Kidney glomerular epithelial cell (primary cell): ENCODE data around the gene GOLGA6L25.
"Not testable (repeated sequence)": the region's sequence is repeated elsewhere in the genome, so short reads cannot be mapped to it uniquely, and the experiment has no call there.

ENCODE experiments used
- DNase-seq: peaks from one replicate; lab custom pipeline; 2025; lab: John Stamatoyannopoulos, UW

Gene GOLGA6L25

DNA sequence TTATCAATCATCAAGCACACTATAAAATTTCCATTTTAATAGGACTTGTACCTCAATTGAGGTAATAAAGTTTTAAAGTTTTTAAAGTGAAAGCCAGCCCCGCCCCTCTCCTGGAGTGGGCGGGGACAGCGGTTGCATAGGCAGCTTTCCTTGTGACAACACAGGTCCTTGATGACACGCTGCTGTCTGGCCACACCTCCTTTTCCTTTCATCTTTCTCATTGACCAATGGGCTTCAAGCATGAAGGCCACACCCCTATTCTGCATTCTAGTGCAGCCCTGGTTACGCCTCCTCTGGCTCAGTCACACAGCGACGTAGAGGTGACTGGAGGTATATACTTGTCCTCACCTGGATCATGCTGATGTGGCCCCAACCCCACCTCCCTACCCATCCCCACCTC lies at the start of gene GOLGA6L25:
GOLGA6L25 (plus strand) TSS at position 301 of the 400 bp plus-strand sequence; CDS start at position 362, 61 bp downstream.
- not testable (repeated sequence) for DNase-seq

DNA sequence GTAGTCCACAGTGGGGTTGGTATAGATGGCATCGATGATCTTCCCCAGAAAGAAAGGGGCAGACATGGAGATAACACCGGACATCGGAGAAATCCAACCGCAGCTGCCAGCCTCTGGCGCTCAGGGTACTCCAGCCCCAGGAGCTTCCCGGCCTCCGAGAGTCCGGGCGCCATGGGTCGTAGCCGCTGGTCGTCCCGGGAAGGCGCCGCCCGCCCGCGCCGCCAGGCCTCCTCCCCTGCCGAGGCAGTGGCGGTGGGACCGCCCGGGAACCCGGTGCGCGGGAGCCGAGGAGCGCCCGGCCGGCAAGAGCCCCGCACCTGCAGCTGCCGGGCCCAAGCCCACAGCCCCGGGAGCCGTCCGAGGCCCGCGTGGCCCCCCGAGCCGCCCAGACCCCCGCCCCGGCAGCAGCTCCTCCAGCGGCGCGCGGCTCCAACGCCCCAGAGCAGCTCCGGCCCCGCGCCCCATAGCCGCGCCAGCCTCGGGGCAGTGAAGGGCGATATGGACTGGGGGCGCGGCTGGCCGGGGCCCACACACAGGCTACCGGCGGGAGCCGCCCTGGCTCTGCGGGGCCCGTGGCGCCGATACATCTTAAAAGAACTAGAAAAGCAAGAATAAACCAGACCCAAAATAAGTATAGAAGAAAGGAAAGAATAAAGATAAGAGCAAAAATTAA lies 45.0 kb upstream of the GOLGA6L25 start:
- DNase-seq: not testable (repeated sequence)

- not testable (repeated sequence) for DNase-seq
Observed at GRCh38 chr15:28514128-28514527, 39.2 kb upstream of the GOLGA6L25 start.

DNA sequence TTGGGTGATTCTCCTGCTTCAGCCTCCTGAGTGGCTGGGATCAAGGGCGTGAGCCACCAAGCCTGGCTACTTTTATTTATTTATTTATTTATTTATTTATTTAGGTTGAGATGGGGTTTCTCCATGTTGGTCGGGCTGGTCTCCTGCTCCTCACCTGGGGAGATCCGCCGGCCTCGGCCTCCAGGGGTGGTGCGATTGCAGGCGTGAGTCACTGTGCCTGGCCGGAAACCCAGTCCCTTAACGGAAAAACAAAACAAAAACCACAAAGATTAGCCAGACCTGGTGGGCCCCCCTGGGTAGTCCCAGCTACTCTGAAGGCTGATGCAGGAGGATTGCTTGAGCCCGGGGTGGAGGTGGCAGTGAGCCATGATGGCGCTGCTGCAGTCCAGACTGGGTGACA lies 38.2 kb upstream of the GOLGA6L25 start:
- DNase-seq: not testable (repeated sequence)

DNA sequence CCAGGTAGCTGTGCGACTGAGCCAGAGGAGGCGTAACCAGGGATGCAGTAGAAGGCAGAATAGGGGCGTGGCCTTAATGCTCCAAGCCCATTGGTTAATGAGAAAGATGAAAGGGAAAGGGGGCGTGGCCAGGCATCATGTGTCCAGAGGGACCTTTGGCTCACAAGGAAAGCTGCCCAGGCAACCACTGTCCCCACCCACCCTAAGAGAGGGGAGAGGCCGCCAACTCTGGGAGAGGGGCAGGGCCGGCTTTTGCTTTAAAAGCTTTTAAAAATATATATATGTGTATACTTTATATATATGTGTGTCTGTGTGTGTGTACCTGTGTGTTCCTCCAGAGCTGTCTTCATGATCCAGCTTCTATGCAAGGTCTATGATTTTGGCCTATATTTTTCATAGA lies 20.4 kb upstream of the GOLGA6L25 start, which contains the start of gene GOLGA8G:
GOLGA8G (minus strand) TSS at position 18 of the 400 bp plus-strand sequence. CDS start 62 bp downstream, outside the sequence.
- not testable (repeated sequence) for DNase-seq

- DNase-seq: not testable (repeated sequence)
Observed at GRCh38 chr15:28573351-28573750, 20.0 kb downstream of the GOLGA6L25 start.

DNA sequence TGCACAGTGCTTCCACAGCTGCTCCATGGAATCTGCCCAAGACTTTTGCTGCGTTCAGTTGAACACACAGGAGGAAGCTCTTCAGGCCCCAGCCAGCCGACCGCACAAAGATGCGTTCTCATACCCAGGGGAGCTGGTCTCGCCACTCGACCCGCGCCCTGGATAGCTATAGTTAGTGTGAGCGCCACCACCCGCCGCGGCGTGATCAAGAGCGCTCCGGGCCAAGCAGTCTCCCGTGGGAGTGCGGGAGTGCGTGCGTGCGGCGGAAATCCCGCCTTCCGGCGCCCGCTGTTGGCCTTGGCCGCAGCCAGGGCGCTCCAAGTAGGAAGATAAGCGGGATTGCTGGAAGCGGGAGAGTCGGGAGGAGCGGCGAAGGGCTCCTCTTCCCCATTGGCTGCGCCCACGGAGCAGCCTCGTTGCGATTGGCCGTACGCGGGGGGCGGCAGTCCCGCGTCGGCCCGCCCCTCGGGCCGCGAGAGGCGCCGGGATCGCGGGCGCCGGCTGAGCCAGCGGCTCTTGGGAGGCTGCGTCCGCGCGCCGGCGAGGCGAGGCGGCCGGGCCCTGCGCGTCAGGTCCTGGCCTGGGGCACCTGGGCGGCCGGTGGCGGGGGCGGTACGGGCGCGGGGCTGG lies 35.7 kb downstream of the GOLGA6L25 start:
- DNase-seq: not testable (repeated sequence)

- not testable (repeated sequence) for DNase-seq
Observed at GRCh38 chr15:28589769-28590168, 36.4 kb downstream of the GOLGA6L25 start.

- not testable (repeated sequence) for DNase-seq
Observed at GRCh38 chr15:28592395-28592794, 39.0 kb downstream of the GOLGA6L25 start.

GRCh38 chr15:28593424-28594129 lies 40.2 kb downstream of the GOLGA6L25 start:
- not testable (repeated sequence) for DNase-seq

DNA sequence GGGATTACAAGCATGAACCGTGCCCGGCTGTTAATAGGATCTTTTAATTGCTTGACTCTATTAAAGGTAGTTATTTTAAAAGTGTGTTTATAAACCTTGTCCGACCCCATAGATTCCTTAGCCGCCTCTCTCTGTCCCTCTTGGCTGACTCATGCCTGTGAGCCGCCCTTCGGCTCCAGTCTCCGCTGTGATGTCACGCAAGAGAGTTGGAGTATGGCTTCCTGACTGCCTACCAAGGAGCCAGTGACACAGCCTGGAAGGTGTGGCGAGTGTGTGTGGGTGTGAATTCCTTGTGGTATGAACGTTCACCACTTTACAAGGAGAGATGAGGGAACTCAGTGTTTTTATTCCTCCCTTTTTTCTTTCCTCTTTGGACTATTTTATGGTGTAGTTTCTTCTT lies 44.1 kb downstream of the GOLGA6L25 start:
- not testable (repeated sequence) for DNase-seq

GRCh38 chr15:28598209-28598608 lies 44.8 kb downstream of the GOLGA6L25 start:
- DNase-seq: not testable (repeated sequence)

- not testable (repeated sequence) for DNase-seq
Observed at GRCh38 chr15:28602152-28602551, 48.8 kb downstream of the GOLGA6L25 start.
